Trophoblast cell (in vitro differentiated cells and primary cell): ENCODE data around the gene GNB1.

ENCODE experiments used
- DNase-seq, 2 donors: peaks; one replicate each; pipeline ENCODE4 v3.0.0-alpha.2; 2016
- H2AFZ ChIP-seq: 2 replicates; pipeline ENCODE4 v1.6.1; 2013; ENCODE audit warnings: low read length, moderate library complexity, mild to moderate bottlenecking; ENCODE audit not compliant: insufficient read depth, poor library complexity
- H2AK5ac ChIP-seq: 2 replicates; pipeline ENCODE4 v1.6.1; 2013; ENCODE audit warnings: mild to moderate bottlenecking, low read length
- H2BK120ac ChIP-seq: 2 replicates; pipeline ENCODE4 v1.6.1; 2013; ENCODE audit warnings: low read length, mild to moderate bottlenecking, moderate library complexity; ENCODE audit not compliant: insufficient read depth, poor library complexity
- H2BK12ac ChIP-seq: 2 replicates; pipeline ENCODE4 v1.6.1; 2013; ENCODE audit warnings: mild to moderate bottlenecking, low read length, moderate library complexity
- H2BK5ac ChIP-seq: 2 replicates; pipeline ENCODE4 v1.6.1; 2013; ENCODE audit warnings: low read length, low read depth, moderate library complexity, mild to moderate bottlenecking; ENCODE audit not compliant: poor library complexity
- H3K14ac ChIP-seq: 2 replicates; pipeline ENCODE4 v1.6.1; 2013; ENCODE audit warnings: mild to moderate bottlenecking, low read length
- H3K18ac ChIP-seq: 2 replicates; pipeline ENCODE4 v1.6.1; 2013; ENCODE audit warnings: mild to moderate bottlenecking, low read length
- H3K23ac ChIP-seq: 2 replicates; pipeline ENCODE4 v1.6.1; 2013; ENCODE audit warnings: low read length
- H3K27ac ChIP-seq: 2 replicates; pipeline ENCODE4 v1.5.1; 2013; ENCODE audit warnings: low read depth, mild to moderate bottlenecking, inconsistent platforms, low read length, moderate library complexity
- H3K27me3 ChIP-seq: 2 replicates; pipeline ENCODE4 v1.6.1; 2013; ENCODE audit warnings: inconsistent platforms, mild to moderate bottlenecking, low read length, moderate library complexity; ENCODE audit not compliant: insufficient read depth
- H3K36me3 ChIP-seq, 2 experiments: 1 replicate in 1 of 2; 2 replicates in 1 of 2; pipeline ENCODE4 v1.6.1; 2013; ENCODE audit warnings: low read length in 2 of 2, mild to moderate bottlenecking in 2 of 2, moderate library complexity in 1 of 2; ENCODE audit not compliant: insufficient read depth in 2 of 2, control insufficient read depth in 1 of 2
- H3K4ac ChIP-seq: 2 replicates; pipeline ENCODE4 v1.6.1; 2013; ENCODE audit warnings: low read depth, mild to moderate bottlenecking, low read length, moderate library complexity
- H3K4me1 ChIP-seq, 2 experiments: 1 replicate in 1 of 2; 2 replicates in 1 of 2; pipeline ENCODE4 v1.6.1; 2013; ENCODE audit warnings: low read length in 2 of 2, mild to moderate bottlenecking in 2 of 2, moderate library complexity in 1 of 2; ENCODE audit not compliant: insufficient read depth in 2 of 2, control insufficient read depth in 1 of 2
- H3K4me2 ChIP-seq: 2 replicates; pipeline ENCODE4 v1.6.1; 2013; ENCODE audit warnings: inconsistent platforms, mild to moderate bottlenecking, low read length, moderate library complexity
- H3K4me3 ChIP-seq: 2 replicates; pipeline ENCODE4 v1.5.1; 2013; ENCODE audit warnings: mild to moderate bottlenecking, low read depth, low read length, inconsistent platforms
- H3K79me1 ChIP-seq: one replicate; pipeline ENCODE4 v1.6.1; 2013; ENCODE audit warnings: low read length
- H3K79me2 ChIP-seq: 2 replicates; pipeline ENCODE4 v1.6.1; 2013; ENCODE audit warnings: low read length, mild to moderate bottlenecking; ENCODE audit not compliant: control insufficient read depth, insufficient read depth, poor library complexity
- H3K9ac ChIP-seq: 2 replicates; pipeline ENCODE4 v1.6.1; 2013; ENCODE audit warnings: mild to moderate bottlenecking, low read length
- H3K9me3 ChIP-seq: 2 replicates; pipeline ENCODE4 v1.6.1; 2013; ENCODE audit warnings: low read depth, mild to moderate bottlenecking, control low read depth, inconsistent platforms, low read length; ENCODE audit not compliant: insufficient read depth
- H4K12ac ChIP-seq: 2 replicates; pipeline ENCODE4 v1.6.1; 2013; ENCODE audit warnings: low read depth, mild to moderate bottlenecking, low read length, moderate library complexity
- H4K8ac ChIP-seq: 2 replicates; pipeline ENCODE4 v1.6.1; 2013; ENCODE audit warnings: low read depth, mild to moderate bottlenecking, low read length, moderate library complexity
- H4K91ac ChIP-seq: one replicate; pipeline ENCODE4 v1.6.1; 2013; ENCODE audit warnings: low read depth, mild to moderate bottlenecking, low read length, moderate library complexity
- WGBS: extraction: QIAGEN DNeasy Blood & Tissue Kit; methylation state at CpG from one replicate; pipeline ENCODE4 v1.1.7; 2013; ENCODE audit warnings: missing lambda C conversion rate; ENCODE audit not compliant: insufficient read length, insufficient coverage; ENCODE audit errors: extremely low coverage; 5-methylcytosine and 5-hydroxymethylcytosine counted together

GNB1 gene

GRCh38 chr1:1921459-1921862 is 30.6 kb upstream of the GNB1 start:
- Histone ChIP-seq H3K4me3 (no peak overlapping the region), H2AFZ (no peak overlapping the region), H2BK120ac (no peak overlapping the region), H3K23ac (no peak overlapping the region), H3K27me3 (no peaks in the 10 kb centered on the region), H3K4me2 (no peak overlapping the region), H3K18ac (no peak overlapping the region), H3K36me3 (no peaks in the 10 kb centered on the region), H2BK5ac (no peak overlapping the region), H4K12ac (no peak overlapping the region), H3K4me1 (peaks cover 12 to 13% of the 10 kb centered on the region in 2 experiments), H2AK5ac (no peak overlapping the region), H3K9me3 (peaks cover 13% of the 10 kb centered on the region), H3K79me2 (no peaks in the 10 kb centered on the region), H3K14ac (no peak overlapping the region), H3K27ac (no peak overlapping the region), H2BK12ac (no peak overlapping the region), H3K9ac (no peak overlapping the region), H4K91ac (no peak overlapping the region), H3K4ac (no peak overlapping the region), H4K8ac (no peak overlapping the region), H3K79me1 (peaks cover 3% of the 10 kb centered on the region)
- no peak for DNase-seq
- WGBS = no CpG with 5 or more reads among the region's 6 CpGs

- Histone ChIP-seq H2AK5ac (no peak overlapping the region), H3K14ac (no peak overlapping the region), H3K23ac (no peak overlapping the region), H3K27me3 (no peaks in the 10 kb centered on the region), H3K36me3 (no peaks in the 10 kb centered on the region), H3K79me1 (peaks cover 3% of the 10 kb centered on the region), H2AFZ (no peak overlapping the region), H2BK12ac (no peak overlapping the region), H2BK120ac (no peak overlapping the region), H3K4me1 (peaks cover 12 to 13% of the 10 kb centered on the region in 2 experiments), H3K18ac (no peak overlapping the region), H3K4me2 (no peak overlapping the region), H3K4me3 (no peak overlapping the region), H3K27ac (no peak overlapping the region), H2BK5ac (no peak overlapping the region), H4K8ac (no peak overlapping the region), H3K79me2 (no peaks in the 10 kb centered on the region), H3K9ac (no peak overlapping the region), H3K4ac (no peak overlapping the region), H4K12ac (no peak overlapping the region), H3K9me3 (peaks cover 13% of the 10 kb centered on the region), H4K91ac (no peak overlapping the region)
- DNase-seq = no peak
- no CpG with 5 or more reads among the region's 27 CpGs for WGBS
These were observed 29.9 kb upstream of the GNB1 start for GRCh38 chr1:1920608-1921458.

- Histone ChIP-seq H2BK12ac (no peak overlapping the region), H2AK5ac (no peak overlapping the region), H4K8ac (no peak overlapping the region), H4K91ac (peak overlapping the region; percentile 34), H3K4me3 (no peak overlapping the region), H3K18ac (no peak overlapping the region), H3K4ac (no peak overlapping the region), H3K36me3 (no peaks in the 10 kb centered on the region), H3K27me3 (no peaks in the 10 kb centered on the region), H2BK5ac (no peak overlapping the region), H3K23ac (no peak overlapping the region), H3K9me3 (peaks cover 13% of the 10 kb centered on the region), H2AFZ (no peak overlapping the region), H3K79me1 (peaks cover 3% of the 10 kb centered on the region), H3K4me2 (no peak overlapping the region), H4K12ac (no peak overlapping the region), H3K79me2 (no peaks in the 10 kb centered on the region), H3K4me1 (peaks cover 12 to 13% of the 10 kb centered on the region in 2 experiments), H3K14ac (no peak overlapping the region), H3K9ac (no peak overlapping the region), H3K27ac (no peak overlapping the region), H2BK120ac (no peak overlapping the region)
- no peak for DNase-seq
- no CpG with 5 or more reads among the region's 6 CpGs for WGBS
These were observed 29.2 kb upstream of the GNB1 start for GRCh38 chr1:1920057-1920607.

- H3K79me2 ChIP-seq = no peaks in the 10 kb centered on the region
- no peak overlapping the region for H3K27ac ChIP-seq
- H4K8ac ChIP-seq = peak overlapping the region; percentile 63
- H2AK5ac ChIP-seq = no peak overlapping the region
- no peaks in the 10 kb centered on the region for H3K36me3 ChIP-seq
- H2BK5ac ChIP-seq = no peak overlapping the region
- peaks cover 3% of the 10 kb centered on the region for H3K79me1 ChIP-seq
- H3K9me3 ChIP-seq = peaks cover 10% of the 10 kb centered on the region
- H2AFZ ChIP-seq = peak overlapping the region; percentile 77
- peak overlapping the region; percentile 70 for H3K4me3 ChIP-seq
- H4K12ac ChIP-seq = peak overlapping the region; percentile 66
- no peak overlapping the region for H3K23ac ChIP-seq
- H3K4me2 ChIP-seq = peak overlapping the region; percentile 72
- WGBS = no CpG with 5 or more reads among the region's 62 CpGs
- peak overlapping the region; percentile 47 for H3K18ac ChIP-seq
- H3K27me3 ChIP-seq = no peaks in the 10 kb centered on the region
- peaks cover 12 to 13% of the 10 kb centered on the region in 2 experiments for H3K4me1 ChIP-seq
- peak; percentile 98 to 99 for DNase-seq
- H4K91ac ChIP-seq = peak overlapping the region; percentile 34
- no peak overlapping the region for H2BK12ac ChIP-seq
- no peak overlapping the region for H3K4ac ChIP-seq
- no peak overlapping the region for H3K9ac ChIP-seq
- peak overlapping the region; percentile 62 for H3K14ac ChIP-seq
- no peak overlapping the region for H2BK120ac ChIP-seq
These were observed 28.6 kb upstream of the GNB1 start for GRCh38 chr1:1919304-1920056.
